Measurements from ENCODE around the gene ARF1.

ARF1 gene

GRCh38 chr1:228147768-228148167, 65.3 kb downstream of the ARF1 start:
- DNase-seq (ENCODE audit: low read depth, low spot score): no peak

- DNase-seq (ENCODE audit: low read depth, low spot score): no peak
Measured at GRCh38 chr1:228148196-228148861, 65.8 kb downstream of the ARF1 start.

All from iPS DF 19.7 (cell line).